GM18519 (cell line): Measurements from ENCODE around the gene ATP8A2.

Experiments
- ATAC-seq: cut with Tn5 transposase; IDR thresholded peaks from one replicate; pipeline ENCODE4 v1.9.1; 2021; ENCODE audit warnings: mild to moderate bottlenecking, moderate library complexity; ENCODE audit not compliant: unreplicated experiment, low FRiP score

Gene ATP8A2

GRCh38 chr13:25380082-25380481, 8.3 kb downstream of the ATP8A2 start:
- ATAC-seq, result no peak

- ATAC-seq, result no peak
Measured at GRCh38 chr13:25380741-25381324, 9.1 kb downstream of the ATP8A2 start.

- ATAC-seq, result no peak
Measured at GRCh38 chr13:25384758-25385410, 13.1 kb downstream of the ATP8A2 start.

- ATAC-seq, result no peak
Measured at GRCh38 chr13:25391932-25392331, 20.2 kb downstream of the ATP8A2 start.

GRCh38 chr13:25394402-25395060, 22.8 kb downstream of the ATP8A2 start:
- no peak for ATAC-seq

GRCh38 chr13:25397763-25398162, 26.0 kb downstream of the ATP8A2 start:
- no peak for ATAC-seq

GRCh38 chr13:25400925-25401324, 29.2 kb downstream of the ATP8A2 start:
- no peak for ATAC-seq

- ATAC-seq, result no peak
Measured at GRCh38 chr13:25401958-25402357, 30.2 kb downstream of the ATP8A2 start.

- no peak for ATAC-seq
Measured at GRCh38 chr13:25406377-25406776, 34.6 kb downstream of the ATP8A2 start.

- ATAC-seq, result no peak
Measured at GRCh38 chr13:25409938-25410337, 38.2 kb downstream of the ATP8A2 start.

- no peak for ATAC-seq
Measured at GRCh38 chr13:25415241-25415640, 43.5 kb downstream of the ATP8A2 start.

GRCh38 chr13:25417535-25417934, 45.8 kb downstream of the ATP8A2 start:
- no peak for ATAC-seq

- no peak for ATAC-seq
Measured at GRCh38 chr13:25420161-25420560, 48.4 kb downstream of the ATP8A2 start.

GRCh38 chr13:25421612-25422011, 49.8 kb downstream of the ATP8A2 start:
- no peak for ATAC-seq

GRCh38 chr13:25422153-25422552, 50.4 kb downstream of the ATP8A2 start:
- no peak for ATAC-seq

- ATAC-seq, result no peak
Measured at GRCh38 chr13:25423831-25424230, 52.1 kb downstream of the ATP8A2 start.

GRCh38 chr13:25429466-25429865, 57.7 kb downstream of the ATP8A2 start:
- ATAC-seq, result no peak

GRCh38 chr13:25432691-25433090, 60.9 kb downstream of the ATP8A2 start:
- no peak for ATAC-seq

- ATAC-seq, result no peak
Measured at GRCh38 chr13:25440061-25440460, 68.3 kb downstream of the ATP8A2 start.

- ATAC-seq, result no peak
Measured at GRCh38 chr13:25446261-25446660, 74.5 kb downstream of the ATP8A2 start.

- ATAC-seq, result no peak
Measured at GRCh38 chr13:25447396-25447795, 75.6 kb downstream of the ATP8A2 start.

- ATAC-seq, result no peak
Measured at GRCh38 chr13:25453850-25454365, 82.1 kb downstream of the ATP8A2 start.
